HG02884 (cell line): ENCODE measurements around the gene DGKA.

Experiments used
- ATAC-seq: cut with Tn5 transposase; IDR thresholded peaks from one replicate; pipeline ENCODE4 v1.9.1; 2021; ENCODE audit warnings: mild to moderate bottlenecking, moderate library complexity; ENCODE audit not compliant: unreplicated experiment

Gene DGKA

DNA sequence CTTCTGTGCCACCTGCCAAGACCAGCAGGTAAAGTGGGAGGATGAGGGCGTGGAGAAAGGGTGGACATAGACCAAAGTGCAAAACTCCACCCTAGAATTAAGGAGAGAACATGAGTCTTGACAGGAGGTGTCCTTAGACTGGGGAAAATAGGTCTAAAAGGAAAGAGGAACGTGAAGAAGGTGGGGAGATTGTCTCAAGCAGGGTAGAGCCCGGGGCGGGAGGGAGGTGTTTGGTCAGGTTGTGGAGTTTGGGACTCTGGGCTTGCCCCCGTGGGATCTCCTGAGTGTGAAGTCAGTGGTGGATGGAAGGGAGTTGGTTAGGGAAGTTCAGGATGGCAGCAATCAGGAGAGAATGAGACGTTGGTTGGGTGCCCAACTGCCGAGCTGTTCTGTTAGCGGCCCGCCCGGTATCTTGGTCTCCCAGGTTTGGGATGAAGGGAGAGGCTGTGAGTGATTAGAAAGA is 386 bp downstream of the DGKA start:
- ATAC-seq: no peak

DNA sequence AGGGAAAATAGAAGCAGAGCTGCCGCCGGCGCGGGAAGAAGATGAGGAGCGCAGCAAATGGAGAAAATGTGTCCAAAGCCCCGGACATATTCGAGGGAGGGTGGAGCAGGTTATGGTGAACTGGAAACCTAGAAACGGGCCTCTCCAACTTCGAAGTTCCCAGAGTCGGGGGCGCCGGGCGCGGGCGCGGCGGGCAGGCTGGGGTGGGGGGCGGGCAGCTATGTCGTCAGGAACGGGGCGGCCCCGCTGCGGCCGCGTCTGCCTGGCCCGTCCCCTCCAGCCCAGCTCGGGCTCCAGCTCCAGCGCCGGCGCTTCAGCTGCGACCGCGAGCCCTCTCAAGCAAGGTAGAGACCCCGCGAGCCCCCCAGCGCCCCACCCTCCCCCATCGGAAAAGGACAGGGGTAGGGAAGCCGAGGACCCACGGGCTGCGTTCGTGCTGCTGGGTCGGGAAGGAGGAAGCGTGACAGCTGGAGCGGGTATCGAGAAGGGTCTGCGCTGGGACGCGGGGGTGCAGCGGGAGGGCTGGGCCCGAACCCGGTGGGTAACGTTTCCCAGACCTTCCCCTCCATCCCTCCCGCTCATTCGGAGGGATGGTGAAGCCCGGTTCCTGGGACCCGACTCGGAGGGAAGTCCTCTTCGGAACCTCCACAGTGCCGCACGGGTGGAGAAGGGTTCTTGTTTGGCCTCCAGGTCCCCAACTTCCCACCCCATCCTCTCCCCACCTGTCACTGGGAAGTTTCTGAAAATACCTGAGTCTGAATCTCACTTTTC is 1.0 kb downstream of the DGKA start:
- ATAC-seq: no peak

DNA sequence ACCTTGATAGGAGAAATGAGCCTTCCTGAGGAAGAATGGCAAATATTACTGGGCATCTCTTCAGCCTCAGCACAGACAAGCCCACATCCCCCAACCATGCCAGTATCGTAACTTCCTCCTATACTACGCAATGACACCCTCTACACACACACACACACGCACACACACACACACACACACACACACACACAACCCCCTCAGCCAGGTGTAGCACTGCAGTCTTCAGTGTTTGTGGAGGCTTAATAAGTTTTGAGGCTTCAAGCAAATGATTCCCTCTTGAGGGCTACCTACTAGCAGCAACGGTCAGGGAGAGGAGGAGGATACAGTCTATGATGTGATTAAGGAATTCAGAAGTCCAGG is 1.6 kb downstream of the DGKA start:
- ATAC-seq: no peak

DNA sequence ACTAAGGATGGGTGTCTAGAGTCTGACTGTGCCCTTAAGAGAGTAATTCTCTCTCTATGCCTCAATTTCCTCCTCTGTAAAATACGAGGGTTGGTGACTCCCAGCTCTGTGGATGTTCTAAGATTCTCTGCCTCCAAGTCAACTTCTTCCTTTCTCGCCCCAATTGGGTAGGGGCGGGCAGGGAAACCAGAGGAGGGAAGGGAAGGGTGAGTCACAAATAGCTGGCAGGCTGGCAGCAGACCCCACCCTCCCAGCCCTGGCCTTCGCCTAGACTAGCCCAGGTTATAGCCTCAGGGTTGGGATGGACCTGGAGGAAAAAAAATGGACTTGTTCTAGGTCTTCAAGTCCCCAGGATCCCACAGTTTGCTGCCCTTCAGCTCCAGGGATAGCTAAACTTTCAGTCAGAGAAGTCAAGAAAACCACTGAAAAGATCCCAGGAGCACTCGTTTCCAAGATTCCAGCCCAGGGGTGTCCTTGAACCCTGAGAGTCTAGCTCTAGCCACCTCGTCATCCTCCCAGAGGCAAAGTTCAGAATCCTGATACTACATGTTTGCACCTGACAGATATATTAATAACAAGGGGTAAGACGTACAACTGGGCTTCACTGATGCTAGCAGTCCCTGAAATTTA is 2.3 kb downstream of the DGKA start:
- ATAC-seq: no peak

DNA sequence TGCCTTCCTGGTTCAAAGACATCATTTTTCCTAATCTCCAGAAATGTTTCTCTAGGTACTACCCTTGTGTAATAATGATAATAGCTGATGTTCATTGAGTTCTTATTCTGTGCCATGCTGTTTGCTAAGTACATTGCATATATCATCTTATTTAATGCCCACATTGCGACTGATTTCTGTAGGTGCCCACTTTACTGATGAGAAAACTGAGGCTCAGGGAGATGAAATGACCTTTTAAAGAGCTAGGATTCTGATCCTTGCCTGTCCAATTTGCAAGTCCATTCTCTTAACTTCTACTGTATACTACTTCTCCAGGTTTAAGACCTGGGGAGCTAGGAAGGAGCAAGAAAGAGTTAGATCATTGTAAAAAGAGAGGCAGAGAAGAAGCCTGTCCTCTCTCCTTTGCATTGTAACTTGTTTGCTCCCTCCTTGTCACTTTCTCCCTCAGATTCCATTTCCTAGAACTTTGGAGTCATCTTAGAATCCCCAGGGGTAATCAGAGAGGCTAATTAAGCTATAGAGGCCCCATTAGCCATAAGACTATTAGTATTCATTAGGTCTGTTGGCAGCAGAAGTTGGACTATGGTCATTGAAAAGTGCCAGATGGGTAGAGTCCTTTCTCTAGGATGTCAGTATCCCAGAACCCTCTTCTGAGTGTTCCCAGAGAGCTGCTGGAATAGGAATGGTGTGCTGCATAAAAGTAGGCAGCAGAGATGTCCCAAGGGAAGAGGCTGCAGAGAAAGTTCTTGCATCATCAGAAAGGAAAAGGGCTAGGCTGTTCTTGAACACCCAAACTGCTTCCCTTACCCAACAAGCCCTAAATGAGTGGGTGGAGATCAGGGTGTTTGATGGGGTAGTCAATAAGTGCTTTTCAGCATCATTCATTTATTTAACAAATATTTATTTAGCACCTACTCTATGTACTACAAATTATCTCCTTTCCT is 3.1 kb downstream of the DGKA start:
- ATAC-seq: no peak

DNA sequence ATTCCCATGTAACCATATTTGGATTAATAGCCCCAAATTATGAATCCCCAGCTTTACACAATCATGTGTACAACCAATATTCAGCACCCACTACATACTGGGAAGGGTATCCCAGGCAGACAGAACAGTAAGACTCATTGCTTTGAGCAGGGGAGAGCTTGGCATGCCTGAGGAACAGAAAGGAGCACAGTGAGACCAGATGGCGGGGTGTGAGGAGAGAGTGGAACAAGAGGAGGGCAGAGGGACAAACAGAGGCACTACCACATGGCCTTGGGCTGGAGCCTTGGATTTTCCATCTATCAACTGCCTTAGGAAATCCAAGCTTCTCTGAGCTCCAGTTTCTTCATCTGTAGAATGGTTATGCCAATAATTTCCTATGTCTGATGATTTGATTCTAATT is 3.8 kb downstream of the DGKA start:
- no peak for ATAC-seq

DNA sequence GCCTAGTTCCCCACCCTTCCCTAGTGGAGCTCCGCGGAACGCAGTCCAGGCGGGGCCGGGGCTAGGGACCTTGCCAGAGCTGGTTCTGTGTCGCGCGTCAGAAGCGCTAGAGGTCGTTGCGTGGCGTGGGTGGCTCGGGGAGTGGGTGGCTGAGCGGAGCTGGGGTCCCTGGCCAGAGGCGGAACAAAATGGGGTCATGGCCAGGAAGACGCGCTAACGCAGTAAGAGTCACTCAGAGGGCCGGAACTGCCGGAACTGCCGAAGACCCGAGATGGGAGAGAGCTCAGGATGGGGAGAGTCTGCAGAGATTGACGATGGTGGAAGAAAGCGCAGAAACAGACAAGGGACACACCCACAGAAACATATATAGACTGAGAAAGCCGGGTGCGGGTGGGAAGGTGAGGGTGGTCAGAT is 4.8 kb downstream of the DGKA start:
- ATAC-seq: no peak

DNA sequence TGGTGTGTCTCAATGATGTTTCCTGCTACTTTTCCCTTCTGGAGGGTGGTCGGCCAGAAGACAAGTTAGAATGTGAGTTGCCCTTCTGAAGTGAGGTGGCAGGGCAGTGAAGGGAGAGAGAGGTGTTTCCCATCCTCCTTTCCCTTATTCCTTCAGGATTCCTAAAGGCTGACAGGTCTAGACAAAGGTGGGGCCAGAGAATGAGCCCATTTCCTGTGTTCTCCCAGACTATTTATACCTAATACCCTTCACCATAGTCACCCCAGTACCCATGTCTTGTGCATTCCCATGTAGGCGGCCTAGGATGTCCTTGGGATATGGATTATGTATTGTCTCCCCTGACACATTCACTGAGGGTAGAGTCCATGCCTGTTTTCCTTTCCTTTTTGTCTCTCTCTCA is 7.0 kb downstream of the DGKA start:
- no peak for ATAC-seq

DNA sequence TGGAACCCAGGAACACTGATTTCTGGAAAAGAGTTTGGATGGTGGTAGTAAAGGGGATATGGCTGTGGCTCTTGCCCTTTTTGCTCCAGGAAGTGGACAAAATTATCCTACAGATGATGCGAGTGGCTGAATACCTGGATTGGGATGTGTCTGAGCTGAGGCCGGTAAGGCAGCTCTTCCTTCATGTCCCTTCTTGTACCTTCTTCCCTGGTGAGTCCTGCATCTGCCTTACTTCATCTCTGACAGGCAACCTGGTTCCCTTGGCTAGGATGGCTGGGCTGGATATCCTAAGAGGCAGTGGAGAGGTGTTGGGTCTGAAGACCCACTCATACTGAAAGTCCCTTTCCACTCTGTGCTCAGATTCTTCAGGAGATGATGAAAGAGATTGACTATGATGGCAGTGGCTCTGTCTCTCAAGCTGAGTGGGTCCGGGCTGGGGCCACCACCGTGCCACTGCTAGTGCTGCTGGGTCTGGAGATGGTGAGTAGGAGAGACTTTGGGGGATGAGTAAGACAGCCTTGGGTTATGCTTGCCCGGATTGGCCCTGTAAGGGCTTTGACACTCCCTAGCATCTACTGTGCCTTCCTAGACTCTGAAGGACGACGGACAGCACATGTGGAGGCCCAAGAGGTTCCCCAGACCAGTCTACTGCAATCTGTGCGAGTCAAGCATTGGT is 8.0 kb downstream of the DGKA start:
- no peak for ATAC-seq

DNA sequence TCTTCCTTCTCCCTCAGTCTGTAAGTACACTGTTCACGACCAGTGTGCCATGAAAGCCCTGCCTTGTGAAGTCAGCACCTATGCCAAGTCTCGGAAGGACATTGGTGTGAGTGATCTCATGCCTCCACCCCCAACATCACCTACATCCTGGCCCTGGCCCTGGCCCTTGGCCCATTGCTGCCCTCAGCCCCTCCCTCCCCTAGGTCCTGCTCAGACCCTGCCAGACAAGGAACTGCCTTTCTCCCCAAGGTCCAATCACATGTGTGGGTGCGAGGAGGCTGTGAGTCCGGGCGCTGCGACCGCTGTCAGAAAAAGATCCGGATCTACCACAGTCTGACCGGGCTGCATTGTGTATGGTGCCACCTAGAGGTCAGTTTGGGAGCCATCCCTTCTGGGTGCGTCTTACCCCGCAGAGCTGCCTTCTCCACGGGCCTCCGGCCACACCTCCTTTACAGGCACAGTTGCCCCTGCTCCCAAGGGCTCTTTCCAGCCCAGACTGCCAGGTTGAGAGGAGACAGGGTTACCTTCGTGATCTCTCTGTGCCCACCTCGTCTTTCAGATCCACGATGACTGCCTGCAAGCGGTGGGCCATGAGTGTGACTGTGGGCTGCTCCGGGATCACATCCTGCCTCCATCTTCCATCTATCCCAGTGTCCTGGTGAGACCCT is 9.2 kb downstream of the DGKA start:
- peak; percentile 98 for ATAC-seq

DNA sequence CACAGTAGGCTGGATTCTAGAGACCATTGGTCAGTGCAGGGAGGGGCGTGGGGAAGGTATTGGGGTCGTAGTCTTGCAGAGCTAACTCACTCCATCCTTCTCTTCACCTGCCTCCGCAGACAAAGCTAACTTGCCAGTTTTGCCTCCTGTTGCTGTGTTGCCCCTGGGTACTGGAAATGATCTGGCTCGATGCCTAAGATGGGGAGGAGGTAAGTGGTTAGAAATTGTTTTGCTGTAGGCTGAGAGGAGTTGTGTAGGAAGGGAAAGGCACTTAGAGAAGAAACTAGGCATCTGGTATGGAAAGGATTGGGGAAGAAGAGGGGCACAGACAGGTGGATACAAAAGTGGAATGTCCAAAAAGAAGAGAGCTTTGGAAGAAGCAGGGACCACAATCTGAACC is 11.1 kb downstream of the DGKA start:
- no peak for ATAC-seq

DNA sequence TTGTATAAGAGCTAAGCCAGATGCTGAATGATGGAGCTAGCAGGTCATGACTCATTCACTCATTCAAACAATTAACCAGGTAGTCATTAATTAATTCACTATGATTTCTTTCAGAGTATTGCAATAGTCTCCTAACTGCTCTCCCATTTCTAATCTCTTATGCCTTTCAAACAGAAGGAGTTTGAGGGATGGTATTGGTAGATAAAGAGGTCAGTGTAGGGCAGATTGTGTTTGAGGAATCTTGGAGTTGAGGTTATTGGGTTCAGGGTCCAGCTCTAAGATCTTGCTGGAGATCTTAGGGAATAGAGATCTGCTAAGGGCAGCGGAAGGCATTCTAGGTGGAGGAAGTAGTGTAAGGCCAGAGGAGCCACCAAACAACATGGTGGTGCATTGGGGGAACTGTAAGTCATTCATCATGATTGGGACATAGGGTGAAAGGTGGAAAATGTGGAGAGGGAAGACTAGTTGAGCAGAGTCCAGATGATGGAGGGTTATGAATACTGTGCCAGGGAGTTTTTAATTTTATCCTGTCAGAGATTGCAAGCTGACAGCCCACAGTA is 11.7 kb downstream of the DGKA start:
- ATAC-seq: no peak

DNA sequence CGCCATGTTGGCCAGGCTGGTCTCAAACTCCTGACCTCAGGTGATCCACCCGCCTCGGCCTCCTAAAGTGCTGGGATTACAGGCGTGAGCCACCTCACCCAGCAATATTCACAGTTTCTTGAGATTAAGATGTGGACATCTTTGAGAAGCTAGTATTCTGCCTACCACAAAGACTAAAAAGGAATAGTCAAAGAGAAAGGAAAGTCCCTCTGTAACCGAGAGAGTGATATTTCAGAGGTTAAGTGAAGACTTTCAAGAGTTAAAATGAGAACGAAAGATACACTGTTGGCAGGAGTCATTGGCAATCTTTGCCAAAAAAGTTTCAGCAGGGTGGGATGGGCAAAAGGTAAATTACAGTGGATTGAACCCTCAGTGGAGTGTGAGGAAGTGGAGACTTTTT is 15.6 kb downstream of the DGKA start:
- no peak for ATAC-seq

DNA sequence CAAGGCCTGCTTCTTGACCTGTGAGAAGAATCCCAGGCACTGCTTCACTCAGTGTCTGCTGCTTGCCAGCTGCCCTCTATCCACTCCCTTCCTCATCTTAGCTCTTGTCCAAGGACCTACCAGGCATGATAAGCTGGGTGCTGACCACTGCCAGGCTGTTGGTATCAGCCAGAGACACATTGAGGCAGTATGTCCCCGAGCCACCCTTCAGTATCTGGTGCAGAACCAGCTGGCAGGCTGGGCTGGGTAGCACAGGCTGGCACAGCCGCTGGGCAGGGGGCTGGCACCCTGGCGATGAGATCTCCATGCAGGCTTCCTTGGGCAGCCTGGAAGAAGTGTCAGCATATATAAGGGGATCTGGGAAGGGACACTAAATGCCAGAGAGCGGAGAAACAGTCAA is 24.4 kb downstream of the DGKA start:
- ATAC-seq: no peak

DNA sequence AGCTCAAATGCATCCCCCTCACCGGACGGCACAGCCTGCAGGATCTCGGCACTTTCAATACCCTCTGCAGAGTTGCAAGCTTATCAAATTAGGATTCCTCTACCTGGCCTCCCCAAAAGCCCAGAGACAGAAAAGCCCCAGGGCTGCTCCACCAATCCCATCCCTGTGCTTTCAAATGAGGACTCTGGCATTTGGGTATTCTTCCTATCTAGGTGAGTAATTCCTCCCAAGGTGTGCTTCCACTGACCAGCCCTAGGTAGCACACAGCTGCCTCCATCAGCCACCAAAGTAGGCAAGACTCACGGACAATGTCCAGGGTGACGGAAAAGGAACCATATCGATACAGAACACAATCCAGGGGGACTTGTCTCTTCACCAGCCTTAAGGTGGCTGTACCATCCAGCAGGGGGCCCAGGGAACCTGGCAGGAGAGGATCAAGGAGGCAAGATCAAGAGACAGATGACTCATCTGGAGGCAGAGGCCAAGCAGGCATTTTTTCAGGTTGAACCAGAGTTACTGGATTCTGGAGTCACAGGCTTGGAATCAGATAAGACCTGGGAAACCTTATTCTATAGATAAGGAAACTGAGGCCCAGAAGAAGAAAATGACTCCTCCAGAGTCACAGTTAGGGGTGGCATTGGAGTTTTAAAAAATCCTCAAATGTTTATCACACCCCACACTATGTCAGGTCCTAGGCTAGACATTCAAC is 25.0 kb downstream of the DGKA start:
- no peak for ATAC-seq

DNA sequence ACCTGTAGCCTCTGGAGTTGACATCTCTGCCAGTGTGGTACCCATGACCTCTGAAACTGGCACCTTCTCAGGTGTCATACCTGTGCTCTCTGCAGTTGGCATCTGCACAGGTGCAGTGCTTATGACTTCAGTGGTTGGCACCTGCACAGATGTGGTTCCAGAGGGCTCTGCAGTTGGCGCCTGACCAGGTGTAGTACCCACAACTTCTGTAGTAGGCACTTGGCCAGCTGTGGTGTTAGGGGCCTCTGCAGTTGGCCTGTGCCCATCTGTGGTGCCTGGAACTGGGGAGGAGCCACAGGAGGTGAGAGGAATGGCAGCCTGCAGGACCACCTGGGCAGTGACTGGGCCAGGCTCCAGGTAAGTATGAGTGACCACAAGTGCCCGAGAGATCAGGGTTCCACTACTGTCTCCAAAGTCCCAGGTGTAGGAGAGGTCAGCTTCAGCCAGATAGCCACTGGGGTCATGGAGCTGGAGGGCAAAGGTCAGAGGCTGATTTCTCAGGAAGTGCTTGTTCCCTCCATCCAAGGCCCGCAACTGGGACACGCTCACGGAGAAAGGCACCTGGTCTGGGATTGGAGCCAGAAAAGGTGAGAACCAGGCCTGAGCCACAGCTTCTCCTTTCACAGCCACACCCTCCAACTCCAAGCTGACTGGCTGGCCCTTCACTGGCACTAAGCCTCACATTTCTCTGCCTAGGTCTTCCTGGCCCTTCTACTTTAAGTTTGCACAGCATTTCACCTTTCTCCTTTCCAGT is 26.3 kb downstream of the DGKA start:
- ATAC-seq: no peak

DNA sequence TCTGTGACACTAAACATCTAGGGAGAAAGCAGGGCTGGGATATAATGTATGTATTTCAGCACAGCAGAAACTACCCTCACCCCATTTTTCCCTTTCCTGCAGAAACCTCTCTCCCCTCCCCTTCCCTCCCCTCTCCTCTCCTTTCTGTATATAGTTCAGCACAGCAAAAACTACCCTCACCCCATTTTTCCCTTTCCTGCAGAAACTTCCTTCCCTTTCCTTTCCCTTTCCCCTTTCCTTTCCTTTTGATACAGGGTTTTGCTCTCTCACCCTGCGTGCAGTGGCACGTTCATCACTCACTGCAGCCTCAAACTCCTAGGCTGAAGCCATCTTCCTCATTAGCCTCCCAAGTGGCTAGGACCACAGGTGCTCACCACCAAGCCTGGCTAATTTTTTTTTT is 32.8 kb downstream of the DGKA start:
- ATAC-seq: no peak

DNA sequence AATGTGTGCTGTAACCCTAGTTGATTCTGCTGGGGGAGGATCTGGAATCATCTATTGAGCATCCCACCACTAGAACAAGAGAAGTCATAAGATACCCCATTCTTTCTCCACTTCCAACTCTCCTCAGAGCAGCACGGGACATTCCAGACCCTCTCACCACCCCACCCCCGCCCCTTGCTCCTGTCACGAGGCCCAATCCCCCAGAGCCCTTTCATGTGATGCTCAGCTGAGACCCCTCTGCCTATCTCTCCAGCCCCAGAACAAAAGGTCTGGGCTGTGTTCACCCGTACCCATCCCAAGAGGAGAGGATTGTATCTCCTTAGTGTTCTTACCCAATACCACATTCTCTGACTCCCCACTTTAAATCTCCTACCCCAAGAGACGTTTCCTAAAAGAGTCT is 34.3 kb downstream of the DGKA start:
- ATAC-seq: no peak

DNA sequence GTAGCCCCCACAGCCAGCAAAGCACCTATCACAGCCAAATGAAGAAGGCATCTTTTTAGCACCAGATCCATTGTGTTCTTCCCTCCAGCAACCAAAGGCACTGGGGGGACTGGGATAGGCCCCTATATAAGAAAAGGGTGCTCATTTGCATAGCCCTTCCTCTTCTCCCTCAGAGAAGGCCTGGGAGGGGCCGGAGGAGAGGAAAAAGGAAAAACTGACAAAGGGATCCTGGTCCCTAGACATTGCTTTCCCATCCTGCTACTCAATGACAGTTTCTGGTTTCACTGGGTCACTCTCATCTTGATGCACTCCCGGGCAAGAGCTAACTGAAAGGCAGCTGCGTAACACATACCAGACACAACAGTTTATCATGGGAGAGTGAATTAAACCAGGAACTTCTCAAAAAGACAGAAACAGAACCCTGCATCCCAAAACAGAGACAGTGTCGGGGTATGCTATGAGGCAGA is 35.0 kb downstream of the DGKA start, which contains the start of gene PMEL:
TSS of gene PMEL (minus strand) at position 102 of the 467 bp plus-strand sequence. CDS start at position 71, 31 bp downstream.
- no peak for ATAC-seq
